Osteocyte (in vitro differentiated cells): ENCODE measurements around the gene STAM2. TPM values are rescaled to one million over a fixed set of nuclear protein-coding genes. Genes with fewer than 3 reads are reported as not detected.

Experiments
- DNase-seq: peaks from one replicate; pipeline ENCODE4 v3.0.0; 2021; ENCODE audit warnings: mixed read lengths; ENCODE audit not compliant: unreplicated experiment; ENCODE audit errors: extremely low spot score
- H3K27ac Mint-ChIP-seq: one replicate; pipeline ENCODE4 v1.8.0; 2021; ENCODE audit warnings: mild to moderate bottlenecking, mixed read lengths; ENCODE audit not compliant: unreplicated experiment
- H3K27me3 Mint-ChIP-seq: one replicate; pipeline ENCODE4 v1.8.0; 2021; ENCODE audit warnings: mixed read lengths; ENCODE audit not compliant: unreplicated experiment
- H3K36me3 Mint-ChIP-seq: one replicate; pipeline ENCODE4 v1.8.0; 2021; ENCODE audit warnings: mixed read lengths; ENCODE audit not compliant: unreplicated experiment
- H3K4me1 Mint-ChIP-seq: one replicate; pipeline ENCODE4 v1.8.0; 2021; ENCODE audit warnings: mixed read lengths; ENCODE audit not compliant: unreplicated experiment
- H3K4me3 Mint-ChIP-seq: one replicate; pipeline ENCODE4 v1.8.0; 2021; ENCODE audit warnings: mild to moderate bottlenecking, moderate library complexity, mixed read lengths; ENCODE audit not compliant: unreplicated experiment
- H3K9me3 Mint-ChIP-seq: one replicate; pipeline ENCODE4 v1.8.0; 2021; ENCODE audit warnings: mixed read lengths; ENCODE audit not compliant: unreplicated experiment
- CTCF ChIP-seq: fragments of 200-600 bp; sonication (generic); IDR thresholded peaks from 2 replicates; pipeline ENCODE4 v1.5.0; 2021; ENCODE audit warnings: antibody characterized with exemption, mild to moderate bottlenecking, moderate library complexity
- long read RNA-seq: library from polyadenylated mRNA; unstranded; transcript quantifications from one replicate; pipeline ENCODE4 v2.0.0, GENCODE V29; 2021
- total RNA-seq: library from RNA; stranded (reverse); gene quantifications from 2 replicates; pipeline ENCODE4 v1.2.1, GENCODE V29; 2021

STAM2 gene
- total RNA-seq = 40.4 and 43.0 TPM in 2 replicates
- long read RNA-seq, full-length matches to known transcripts = 37 of 57 reads
- long read RNA-seq, partial matches to known transcripts = 5 of 57 reads
- long read RNA-seq, other reads (novel, unspliced or antisense) = 15 of 57 reads

- peak; percentile 98 for DNase-seq
- Mint-ChIP-seq H3K4me3 (peak within 1 kb of the TSS; percentile 95), H3K27me3 (peaks cover 5% of the 10 kb centered on the region), H3K4me1 (peaks cover 30% of the 10 kb centered on the region), H3K27ac (peak within 1 kb of the TSS; percentile 100), H3K9me3 (no peaks in the 10 kb centered on the region), H3K36me3 (no peaks in the 10 kb centered on the region)
- TF ChIP-seq CTCF = peak; percentile 97
Observed at GRCh38 chr2:152175368-152176112, at the start of gene STAM2. STAM2 (minus strand) TSS chr2:152175763; CDS start chr2:152175642, 121 bp downstream.

GRCh38 chr2:152223977-152224376, 48.4 kb upstream of the STAM2 start:
- DNase-seq = no peak
- Mint-ChIP-seq H3K4me1 (peaks cover 32% of the 10 kb centered on the region), H3K9me3 (no peaks in the 10 kb centered on the region), H3K27ac (peak overlapping the region; percentile 40), H3K36me3 (no peaks in the 10 kb centered on the region), H3K4me3 (no peak overlapping the region), H3K27me3 (no peaks in the 10 kb centered on the region)
- no peak for TF ChIP-seq CTCF

- DNase-seq = no peak
Observed at GRCh38 chr2:152222975-152223637, 47.5 kb upstream of the STAM2 start.

GRCh38 chr2:152221839-152222238, 46.3 kb upstream of the STAM2 start:
- Mint-ChIP-seq H3K4me1 (peaks cover 20% of the 10 kb centered on the region), H3K36me3 (no peaks in the 10 kb centered on the region)
- no peak for DNase-seq

More at GRCh38 chr2:152222975-152223637, 47.5 kb upstream of the STAM2 start:
- Mint-ChIP-seq H3K27me3 (no peaks in the 10 kb centered on the region), H3K27ac (peak overlapping the region; percentile 42), H3K4me1 (peaks cover 26% of the 10 kb centered on the region), H3K36me3 (no peaks in the 10 kb centered on the region), H3K9me3 (no peaks in the 10 kb centered on the region), H3K4me3 (no peak overlapping the region)
- TF ChIP-seq CTCF = no peak

More at GRCh38 chr2:152221839-152222238, 46.3 kb upstream of the STAM2 start:
- no peaks in the 10 kb centered on the region for H3K27me3 Mint-ChIP-seq
- H3K27ac Mint-ChIP-seq = no peak overlapping the region
- H3K9me3 Mint-ChIP-seq = no peaks in the 10 kb centered on the region
- no peak for TF ChIP-seq CTCF
- H3K4me3 Mint-ChIP-seq = no peak overlapping the region
